ENCODE data around the gene NET1. TPM values are rescaled to one million over a fixed set of nuclear protein-coding genes. Genes with fewer than 3 reads are reported as not detected.

NET1 gene
- total RNA-seq, 3 donors from 2014 or later (not counting 1 experiment from before 2014, with no cell fraction given): 10.4 to 17.9 (median 13.8) TPM

GRCh38 chr10:5453749-5454489 is 41.6 kb downstream of the NET1 start:
- Histone ChIP-seq H3K27me3 (ENCODE audit: control insufficient read depth, insufficient read depth, low read length) (no peaks in the 10 kb centered on the region), H3K27ac (ENCODE audit: low read length) (no peak overlapping the region), H3K36me3 (ENCODE audit: control insufficient read depth, insufficient read depth, low read length) (peaks cover 8% of the 10 kb centered on the region), H3K4me3 (ENCODE audit: low read length) (no peak overlapping the region), H3K4me1 (ENCODE audit: control insufficient read depth, insufficient read depth, low read length) (no peaks in the 10 kb centered on the region), H3K9me3 (ENCODE audit: control insufficient read depth, insufficient read depth, low read length) (no peaks in the 10 kb centered on the region)
- Mint-ChIP-seq H3K4me1 (no peaks in the 10 kb centered on the region), H3K4me3 (no peak overlapping the region), H3K27ac (no peak overlapping the region), H3K9me3 (no peaks in the 10 kb centered on the region), H3K27me3 (ENCODE audit: low read depth in 2 of 2) (no peaks in the 10 kb centered on the region), H3K36me3 (no peaks in the 10 kb centered on the region)
- WGBS (ENCODE audit: insufficient coverage): 92% methylated on average over 13 of the region's 13 CpGs
- no peak for ATAC-seq
- DNase-seq: no peak
- intact Hi-C loops (cut with micrococcal nuclease): no loop called here
- no peak for TF ChIP-seq CTCF (IDR thresholded peaks at IDR 0.05)

- 98% methylated on average over 12 of the region's 12 CpGs for WGBS (ENCODE audit: insufficient coverage)
- H3K4me3 ChIP-seq (ENCODE audit: low read length): no peak overlapping the region
- Mint-ChIP-seq H3K27ac (no peak overlapping the region), H3K36me3 (no peaks in the 10 kb centered on the region), H3K9me3 (no peaks in the 10 kb centered on the region), H3K4me1 (no peaks in the 10 kb centered on the region), H3K27me3 (ENCODE audit: low read depth in 2 of 2) (no peaks in the 10 kb centered on the region), H3K4me3 (no peak overlapping the region)
- no peak overlapping the region for H3K27ac ChIP-seq (ENCODE audit: low read length)
- H3K4me1 ChIP-seq (ENCODE audit: control insufficient read depth, insufficient read depth, low read length): no peaks in the 10 kb centered on the region
- intact Hi-C loops (cut with micrococcal nuclease): no loop called here
- ATAC-seq: no peak
- H3K36me3 ChIP-seq (ENCODE audit: control insufficient read depth, insufficient read depth, low read length): peaks cover 8% of the 10 kb centered on the region
- TF ChIP-seq CTCF (IDR thresholded peaks at IDR 0.05): no peak
- no peaks in the 10 kb centered on the region for H3K27me3 ChIP-seq (ENCODE audit: control insufficient read depth, insufficient read depth, low read length)
- no peaks in the 10 kb centered on the region for H3K9me3 ChIP-seq (ENCODE audit: control insufficient read depth, insufficient read depth, low read length)
- no peak for DNase-seq
These were observed 44.2 kb downstream of the NET1 start for GRCh38 chr10:5456563-5456962.

- H3K4me3 ChIP-seq (ENCODE audit: low read length): no peak overlapping the region
- WGBS (ENCODE audit: insufficient coverage): 80% methylated on average over 3 of the region's 3 CpGs
- no peak for TF ChIP-seq CTCF (IDR thresholded peaks at IDR 0.05)
- no peaks in the 10 kb centered on the region for H3K9me3 ChIP-seq (ENCODE audit: control insufficient read depth, insufficient read depth, low read length)
- DNase-seq (peak in 1 of 2 donors; percentile 53), ATAC-seq (no peak)
- no peaks in the 10 kb centered on the region for H3K27me3 ChIP-seq (ENCODE audit: control insufficient read depth, insufficient read depth, low read length)
- H3K27ac Mint-ChIP-seq: no peak overlapping the region
- H3K4me1 ChIP-seq (ENCODE audit: control insufficient read depth, insufficient read depth, low read length): no peaks in the 10 kb centered on the region
- H3K36me3 Mint-ChIP-seq: no peaks in the 10 kb centered on the region
- no peak overlapping the region for H3K27ac ChIP-seq (ENCODE audit: low read length)
- no peaks in the 10 kb centered on the region for H3K9me3 Mint-ChIP-seq
- peaks cover 6% of the 10 kb centered on the region for H3K36me3 ChIP-seq (ENCODE audit: control insufficient read depth, insufficient read depth, low read length)
- intact Hi-C loops (cut with micrococcal nuclease): no loop called here
- H3K27me3 Mint-ChIP-seq (ENCODE audit: low read depth in 2 of 2): no peaks in the 10 kb centered on the region
- H3K4me3 Mint-ChIP-seq: no peak overlapping the region
- H3K4me1 Mint-ChIP-seq: no peaks in the 10 kb centered on the region
These were observed 45.4 kb downstream of the NET1 start for GRCh38 chr10:5457741-5458140.

GRCh38 chr10:5458425-5458824 is 46.1 kb downstream of the NET1 start:
- Mint-ChIP-seq H3K27ac (no peak overlapping the region), H3K4me3 (no peak overlapping the region), H3K4me1 (no peaks in the 10 kb centered on the region), H3K9me3 (no peaks in the 10 kb centered on the region), H3K36me3 (no peaks in the 10 kb centered on the region), H3K27me3 (ENCODE audit: low read depth in 2 of 2) (peaks cover 0 to 2% of the 10 kb centered on the region in 2 donors)
- Histone ChIP-seq H3K27me3 (ENCODE audit: control insufficient read depth, insufficient read depth, low read length) (no peaks in the 10 kb centered on the region), H3K4me3 (ENCODE audit: low read length) (no peak overlapping the region), H3K36me3 (ENCODE audit: control insufficient read depth, insufficient read depth, low read length) (peaks cover 6% of the 10 kb centered on the region), H3K27ac (ENCODE audit: low read length) (no peak overlapping the region), H3K9me3 (ENCODE audit: control insufficient read depth, insufficient read depth, low read length) (no peaks in the 10 kb centered on the region), H3K4me1 (ENCODE audit: control insufficient read depth, insufficient read depth, low read length) (no peaks in the 10 kb centered on the region)
- intact Hi-C loops (cut with micrococcal nuclease): no loop called here
- 92% methylated on average over 1 of the region's 1 CpG for WGBS (ENCODE audit: insufficient coverage)
- DNase-seq: no peak
- ATAC-seq: no peak
- no peak for TF ChIP-seq CTCF (IDR thresholded peaks at IDR 0.05)

All from natural killer cell (primary cell).